Measurements from ENCODE around the gene WIZ.

WIZ gene

DNA sequence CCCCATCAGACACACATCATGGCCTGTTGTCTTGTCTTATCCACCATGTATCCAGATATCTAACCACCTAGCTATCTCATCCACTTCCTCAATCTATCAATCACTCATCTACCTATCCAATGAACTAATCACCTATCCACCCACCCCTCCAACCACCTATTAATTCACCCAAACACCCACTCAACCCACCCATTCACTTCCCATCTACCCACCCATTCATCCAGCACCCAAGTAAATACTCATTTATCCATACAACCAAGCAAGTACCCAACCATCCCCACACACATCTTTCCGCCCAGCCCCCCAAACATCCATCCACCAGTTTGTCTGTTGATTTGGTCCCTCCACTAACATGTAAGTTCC lies 753 bp upstream of the WIZ start (continued):
- TF ChIP-seq ZNF692 (tag by site-specific recombination; IDR thresholded peaks at IDR 0.05), result no peak
- no peak for TF ChIP-seq YY1 (tag by site-specific recombination; IDR thresholded peaks at IDR 0.05)
- TF ChIP-seq ZXDB (tag by site-specific recombination; IDR thresholded peaks at IDR 0.05), result 0 out of 2 replicates have a peak, but pooled peaks have one; percentile 6
- no peak for TF ChIP-seq ZFP69B (tag by site-specific recombination; IDR thresholded peaks at IDR 0.05)
- no peak for TF ChIP-seq ZNF112 (tag by site-specific recombination; IDR thresholded peaks at IDR 0.05)
- TF ChIP-seq ZNF26 (tag by site-specific recombination; IDR thresholded peaks at IDR 0.05), result no peak
- TF ChIP-seq ZBTB17 (tag by site-specific recombination; IDR thresholded peaks at IDR 0.05), result no peak
- TF ChIP-seq EGR2 (tag by site-specific recombination; IDR thresholded peaks at IDR 0.05; ENCODE audit: low read depth), result peak; percentile 90

GRCh38 chr19:15448778-15449619 lies 757 bp downstream of the WIZ start:
- peak overlapping the region; percentile 55 for H3K4me3 ChIP-seq (ENCODE audit: low read depth, low read length)
- H3K27ac ChIP-seq (ENCODE audit: extremely low read depth, low read depth, low read length), result no peak overlapping the region
- peaks cover 2% of the 10 kb centered on the region; the same call in 1 of the 2 replicates for H3K4me1 ChIP-seq (ENCODE audit: control insufficient read depth, insufficient read depth, low read length)
- CTCF ChIA-PET, result interaction anchor here (1.7 kb wide), 1 partner anchor 29 kb away, joined by 5 read pairs; no protein-coding TSS in a partner anchor
- H3K36me3 ChIP-seq (ENCODE audit: control insufficient read depth in 2 of 2, insufficient read depth in 1 of 2, low read length in 2 of 2), result peaks cover 0 to 8% of the 10 kb centered on the region in 2 experiments; a peak in 1 of 3 replicates
- H3K9me3 ChIP-seq (ENCODE audit: control insufficient read depth, insufficient read depth, low read depth, low read length), result no peaks in the 10 kb centered on the region
- POLR2A ChIA-PET, result interaction anchor here (0.8 kb wide), 1 partner anchor 30 kb away, joined by 4 read pairs; the partner anchor contains the start of gene AKAP8L
- no peak for TF ChIP-seq ZNF394 (tag by site-specific recombination; IDR thresholded peaks at IDR 0.05; ENCODE audit: borderline replicate concordance)
- no peak; the same call in 1 of the 2 replicates for TF ChIP-seq ZFP3 (tag by site-specific recombination; IDR thresholded peaks at IDR 0.05; ENCODE audit: low read depth)
- peak; percentile 17 for TF ChIP-seq ZBTB26 (tag by site-specific recombination; optimal IDR thresholded peaks at IDR 0.05)
- no peak for TF ChIP-seq ZNF529 (tag by site-specific recombination; IDR thresholded peaks at IDR 0.05; ENCODE audit: insufficient replicate concordance)
- peak; percentile 38 for TF ChIP-seq ZNF398 (tag by site-specific recombination; IDR thresholded peaks at IDR 0.05)
- TF ChIP-seq SCRT2 (tag by site-specific recombination; IDR thresholded peaks at IDR 0.05), result no peak
- TF ChIP-seq ZNF558 (tag by site-specific recombination; IDR thresholded peaks at IDR 0.05), result no peak
- TF ChIP-seq GLIS2 (tag by site-specific recombination; IDR thresholded peaks at IDR 0.05), result peak; percentile 81
- TF ChIP-seq ZSCAN30 (tag by site-specific recombination; IDR thresholded peaks at IDR 0.05), result no peak
- TF ChIP-seq ZNF248 (tag by site-specific recombination; IDR thresholded peaks at IDR 0.05), result no peak
- TF ChIP-seq ZNF654 (tag by site-specific recombination; IDR thresholded peaks at IDR 0.05; ENCODE audit: low read depth), result no peak
- TF ChIP-seq ZNF777 (tag by site-specific recombination; IDR thresholded peaks at IDR 0.05; ENCODE audit: borderline replicate concordance), result no peak
- no peak for TF ChIP-seq ZNF155 (tag by site-specific recombination; IDR thresholded peaks at IDR 0.05)
- no peak for TF ChIP-seq RBAK (tag by site-specific recombination; IDR thresholded peaks at IDR 0.05)
- no peak for TF ChIP-seq ZSCAN23 (tag by site-specific recombination; IDR thresholded peaks at IDR 0.05)
- peak; percentile 65 for TF ChIP-seq IKZF3 (tag by site-specific recombination; IDR thresholded peaks at IDR 0.05)
- TF ChIP-seq, protein P1, sequence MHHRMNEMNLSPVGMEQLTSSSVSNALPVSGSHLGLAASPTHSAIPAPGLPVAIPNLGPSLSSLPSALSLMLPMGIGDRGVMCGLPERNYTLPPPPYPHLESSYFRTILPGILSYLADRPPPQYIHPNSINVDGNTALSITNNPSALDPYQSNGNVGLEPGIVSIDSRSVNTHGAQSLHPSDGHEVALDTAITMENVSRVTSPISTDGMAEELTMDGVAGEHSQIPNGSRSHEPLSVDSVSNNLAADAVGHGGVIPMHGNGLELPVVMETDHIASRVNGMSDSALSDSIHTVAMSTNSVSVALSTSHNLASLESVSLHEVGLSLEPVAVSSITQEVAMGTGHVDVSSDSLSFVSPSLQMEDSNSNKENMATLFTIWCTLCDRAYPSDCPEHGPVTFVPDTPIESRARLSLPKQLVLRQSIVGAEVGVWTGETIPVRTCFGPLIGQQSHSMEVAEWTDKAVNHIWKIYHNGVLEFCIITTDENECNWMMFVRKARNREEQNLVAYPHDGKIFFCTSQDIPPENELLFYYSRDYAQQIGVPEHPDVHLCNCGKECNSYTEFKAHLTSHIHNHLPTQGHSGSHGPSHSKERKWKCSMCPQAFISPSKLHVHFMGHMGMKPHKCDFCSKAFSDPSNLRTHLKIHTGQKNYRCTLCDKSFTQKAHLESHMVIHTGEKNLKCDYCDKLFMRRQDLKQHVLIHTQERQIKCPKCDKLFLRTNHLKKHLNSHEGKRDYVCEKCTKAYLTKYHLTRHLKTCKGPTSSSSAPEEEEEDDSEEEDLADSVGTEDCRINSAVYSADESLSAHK (tag by site-specific recombination; IDR thresholded peaks at IDR 0.05), result no peak
- TF ChIP-seq ZSCAN4 (tag by site-specific recombination; IDR thresholded peaks at IDR 0.05), result 0 out of 2 replicates have a peak, but pooled peaks have one; percentile 5

All from HEK293 (cell line).